GM21360 (cell line): ENCODE data around the gene MAP4.
"Not testable (repeated sequence)": the region's sequence is repeated elsewhere in the genome, so short reads cannot be mapped to it uniquely, and the experiment has no call there.

Source experiments
- ATAC-seq: cut with Tn5 transposase; IDR thresholded peaks from one replicate; pipeline ENCODE4 v1.9.1; 2021; ENCODE audit warnings: mild to moderate bottlenecking, moderate library complexity; ENCODE audit not compliant: unreplicated experiment

The MAP4 gene, protein sequence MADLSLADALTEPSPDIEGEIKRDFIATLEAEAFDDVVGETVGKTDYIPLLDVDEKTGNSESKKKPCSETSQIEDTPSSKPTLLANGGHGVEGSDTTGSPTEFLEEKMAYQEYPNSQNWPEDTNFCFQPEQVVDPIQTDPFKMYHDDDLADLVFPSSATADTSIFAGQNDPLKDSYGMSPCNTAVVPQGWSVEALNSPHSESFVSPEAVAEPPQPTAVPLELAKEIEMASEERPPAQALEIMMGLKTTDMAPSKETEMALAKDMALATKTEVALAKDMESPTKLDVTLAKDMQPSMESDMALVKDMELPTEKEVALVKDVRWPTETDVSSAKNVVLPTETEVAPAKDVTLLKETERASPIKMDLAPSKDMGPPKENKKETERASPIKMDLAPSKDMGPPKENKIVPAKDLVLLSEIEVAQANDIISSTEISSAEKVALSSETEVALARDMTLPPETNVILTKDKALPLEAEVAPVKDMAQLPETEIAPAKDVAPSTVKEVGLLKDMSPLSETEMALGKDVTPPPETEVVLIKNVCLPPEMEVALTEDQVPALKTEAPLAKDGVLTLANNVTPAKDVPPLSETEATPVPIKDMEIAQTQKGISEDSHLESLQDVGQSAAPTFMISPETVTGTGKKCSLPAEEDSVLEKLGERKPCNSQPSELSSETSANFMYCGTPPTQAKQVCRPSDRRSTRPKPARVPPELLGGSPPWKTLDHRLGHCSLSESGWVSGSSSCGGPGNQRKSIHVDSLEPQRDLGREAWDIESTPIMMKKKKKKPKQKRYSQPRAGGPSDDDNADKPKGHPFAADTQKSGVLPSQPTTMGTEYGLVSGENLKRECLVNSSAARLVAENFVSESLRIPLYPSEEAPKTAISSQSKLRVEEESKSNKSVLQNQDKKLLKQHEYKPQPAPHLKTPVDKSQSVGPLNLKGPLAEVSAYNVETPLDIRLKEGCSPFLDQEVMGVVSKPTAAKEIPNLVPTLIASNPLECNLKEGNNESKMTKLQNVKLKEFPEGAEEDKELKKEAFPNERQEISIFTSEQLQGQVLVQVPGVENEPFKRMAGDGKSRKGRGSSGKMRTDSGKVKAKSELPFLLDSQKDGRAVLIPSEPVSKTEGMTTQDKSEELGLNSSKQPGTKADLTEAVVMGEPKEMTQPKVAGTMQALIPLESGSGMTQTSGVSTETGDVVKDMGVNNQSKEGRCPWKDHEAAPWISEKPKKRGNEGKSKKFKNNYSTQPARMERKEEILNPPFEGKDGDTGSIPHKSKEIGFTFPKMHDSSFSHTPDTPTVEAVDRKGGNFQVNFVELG (N-terminal part only)

DNA sequence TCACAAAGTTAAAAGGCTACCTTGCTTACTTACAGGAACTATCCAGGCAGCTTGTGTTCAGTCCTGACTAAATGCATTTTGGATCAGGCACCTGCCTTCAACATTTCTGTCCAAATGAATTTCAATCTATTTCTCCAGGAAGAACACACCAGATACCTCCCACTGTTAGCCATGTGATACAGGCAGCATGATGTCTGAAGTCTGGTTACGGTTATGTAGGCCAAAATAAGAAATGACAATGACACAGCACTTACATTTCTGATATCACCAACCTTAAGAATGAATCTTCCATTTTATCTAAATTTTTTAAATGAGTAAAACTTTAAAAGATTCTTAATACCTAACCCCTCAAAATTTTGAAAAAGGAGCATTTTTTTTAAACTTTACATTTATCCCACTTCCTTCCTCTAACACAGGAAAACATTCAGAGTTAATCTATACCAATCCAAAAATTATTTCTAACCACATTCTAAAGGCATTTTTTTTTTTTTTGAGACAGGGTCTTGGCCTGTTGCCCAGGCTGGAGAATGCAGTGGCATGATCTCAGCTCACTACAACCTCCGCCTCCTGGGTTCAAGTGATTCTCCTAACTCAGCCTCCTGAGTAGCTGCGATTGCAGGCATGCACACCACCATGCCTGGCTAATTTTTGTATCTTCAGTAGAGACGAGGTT is at the start of gene MAP4:
MAP4 (minus strand) TSS at position 116 of the 673 bp plus-strand sequence. CDS start 17,556 bp downstream, outside the sequence.
- ATAC-seq: no peak

DNA sequence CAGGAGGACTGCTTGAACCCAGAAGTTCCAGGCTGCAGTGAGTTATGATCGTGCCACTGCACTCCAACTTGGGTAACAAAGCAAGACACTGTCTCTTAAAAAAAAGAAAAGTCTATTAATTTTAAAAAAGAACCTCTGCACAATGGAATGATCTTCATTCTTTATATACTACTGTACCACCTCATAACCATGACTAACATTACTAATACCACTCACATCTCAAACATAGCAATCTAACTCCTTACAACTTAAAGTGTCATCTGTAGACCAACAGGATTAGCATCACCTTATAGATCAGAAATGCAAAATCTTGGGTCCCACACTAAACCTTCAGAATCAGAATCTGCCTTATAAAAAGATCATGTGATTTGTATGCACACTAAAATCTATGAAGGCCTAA is 48.8 kb upstream of the MAP4 start:
- no peak for ATAC-seq

DNA sequence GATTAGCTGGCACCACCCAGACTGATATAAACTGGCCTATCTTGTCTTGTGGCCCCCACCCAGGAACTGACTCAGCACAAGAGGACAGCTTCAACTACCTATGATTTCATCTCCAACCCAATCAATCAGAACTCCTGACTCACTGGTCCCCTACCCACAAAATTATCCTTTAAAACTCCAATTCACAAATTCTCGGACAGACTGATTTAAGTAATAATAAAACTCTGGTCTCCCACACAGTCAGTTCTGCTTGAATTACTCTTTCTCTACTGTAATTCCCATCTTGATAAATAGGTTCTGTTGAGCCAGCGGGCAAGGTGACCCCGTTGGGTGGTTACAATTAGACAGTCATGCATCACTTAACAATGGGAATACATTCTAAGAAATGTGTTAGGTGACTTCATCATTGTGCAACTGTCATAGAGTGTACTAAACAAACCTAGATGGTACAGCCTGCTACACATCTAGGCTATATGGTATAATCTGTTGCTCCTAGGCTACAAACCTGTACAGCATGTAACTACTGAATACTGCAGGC is 48.1 kb upstream of the MAP4 start:
- no peak for ATAC-seq

DNA sequence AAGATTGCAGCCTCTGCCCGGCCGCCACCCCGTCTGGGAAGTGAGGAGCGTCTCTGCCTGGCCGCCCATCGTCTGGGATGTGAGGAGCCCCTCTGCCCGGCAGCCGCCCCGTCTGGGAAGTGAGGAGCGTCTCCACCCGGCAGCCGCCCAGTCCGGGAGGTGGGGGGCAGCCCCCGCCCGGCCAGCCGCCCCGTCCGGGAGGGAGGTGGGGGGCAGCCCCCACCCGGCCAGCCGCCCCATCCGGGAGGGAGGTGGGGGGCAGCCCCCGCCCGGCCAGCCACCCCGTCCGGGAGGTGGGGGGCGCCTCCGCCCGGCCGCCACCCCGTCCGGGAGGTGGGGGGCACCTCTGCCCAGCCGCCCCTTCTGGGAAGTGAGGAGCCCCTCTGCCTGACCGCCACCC is 45.4 kb upstream of the MAP4 start:
- not testable (repeated sequence) for ATAC-seq

DNA sequence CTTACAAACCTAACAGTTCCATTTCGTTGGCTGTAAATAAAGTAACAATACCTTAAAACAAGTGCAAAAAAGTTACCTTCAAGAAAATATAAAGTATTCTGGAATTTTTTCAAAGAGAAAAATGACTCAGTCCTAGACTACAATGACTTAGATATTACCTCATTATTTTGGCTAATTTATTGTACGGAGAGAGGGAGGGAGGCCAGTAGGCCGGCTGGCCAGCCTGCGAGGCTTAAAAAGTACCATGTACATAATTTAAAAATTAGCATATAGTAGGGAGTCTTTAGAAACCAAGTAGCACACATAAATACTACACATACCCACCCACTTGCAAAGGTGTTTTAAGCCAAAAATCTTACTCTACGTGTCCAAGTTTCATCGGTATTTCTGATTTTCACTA is 41.9 kb upstream of the MAP4 start:
- no peak for ATAC-seq

DNA sequence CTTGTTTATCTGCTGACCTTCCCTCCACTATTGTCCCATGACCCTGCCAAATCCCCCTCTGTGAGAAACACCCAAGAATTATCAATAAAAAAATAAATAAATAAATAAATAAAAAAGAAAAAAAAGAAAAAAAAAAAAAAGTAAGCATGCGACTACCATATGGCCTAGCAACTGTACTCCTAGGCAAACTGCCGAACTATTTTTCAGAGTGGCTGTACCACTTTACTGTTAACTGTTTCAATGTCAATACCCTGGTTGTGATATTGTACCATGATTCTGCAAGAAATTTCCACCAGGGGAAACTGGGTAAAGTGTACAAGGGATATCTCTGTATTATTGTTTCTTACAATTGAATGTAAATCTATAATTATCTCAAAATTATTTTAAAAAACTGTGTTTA is 41.3 kb upstream of the MAP4 start:
- no peak for ATAC-seq

DNA sequence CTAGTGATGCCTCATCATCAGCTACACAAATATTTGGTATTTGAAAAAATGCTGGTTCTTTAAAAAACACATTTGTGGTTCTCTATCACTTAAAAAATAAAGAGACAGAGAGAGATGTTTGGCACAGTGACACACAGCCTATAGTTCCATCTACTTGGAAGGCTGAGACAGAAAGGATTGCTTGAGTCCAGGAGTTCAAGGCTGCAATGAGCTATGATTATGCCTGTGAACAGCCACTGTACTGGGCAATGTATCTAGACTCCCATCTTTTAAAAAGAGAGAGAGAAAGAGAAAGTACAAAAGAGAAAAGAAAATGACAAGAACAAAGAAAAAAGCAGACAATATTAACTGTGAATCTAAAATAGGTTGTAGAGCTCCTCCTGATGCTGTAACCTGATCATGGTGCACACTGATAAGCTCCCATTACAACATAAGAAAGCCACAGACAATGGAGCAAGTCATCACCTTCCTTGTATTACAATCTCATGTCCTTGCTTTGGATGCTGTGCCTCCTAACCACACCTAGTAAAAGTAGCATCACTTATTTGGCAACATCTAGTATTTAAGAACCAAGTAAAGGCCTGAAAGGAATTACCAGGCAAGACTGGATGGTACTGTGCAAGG is 31.7 kb upstream of the MAP4 start:
- no peak for ATAC-seq

DNA sequence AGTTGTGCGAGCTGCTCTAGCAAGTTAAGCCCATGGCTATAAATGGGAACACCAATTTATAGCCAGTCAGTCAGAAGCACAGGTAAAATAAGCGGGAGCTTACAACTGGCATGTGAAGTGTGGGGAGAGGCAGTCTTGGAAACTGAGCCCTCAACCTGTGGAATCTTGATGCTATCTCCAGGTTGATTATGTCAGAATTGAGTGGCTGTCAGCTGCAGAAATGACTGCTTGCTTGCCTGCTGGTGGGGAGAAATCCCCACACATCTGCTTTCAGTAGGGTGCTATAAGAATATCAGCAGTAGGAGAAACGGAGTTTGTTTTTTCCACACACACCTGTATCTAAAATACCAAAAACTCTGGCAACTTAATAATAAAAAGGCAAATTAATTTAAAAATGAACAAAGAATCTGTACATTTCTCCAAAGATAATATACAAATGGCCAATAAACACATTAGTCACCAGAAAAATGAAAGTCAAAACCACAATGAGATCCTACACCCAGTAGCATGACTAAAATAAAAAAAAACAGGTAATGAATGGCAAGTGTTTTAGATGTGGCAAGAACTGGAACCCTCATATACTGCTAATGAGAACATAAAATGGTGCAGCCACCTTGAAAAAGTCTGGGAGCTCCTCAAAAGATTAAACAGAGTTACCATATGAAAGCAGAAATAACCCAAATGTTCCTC is 26.0 kb upstream of the MAP4 start:
- no peak for ATAC-seq

DNA sequence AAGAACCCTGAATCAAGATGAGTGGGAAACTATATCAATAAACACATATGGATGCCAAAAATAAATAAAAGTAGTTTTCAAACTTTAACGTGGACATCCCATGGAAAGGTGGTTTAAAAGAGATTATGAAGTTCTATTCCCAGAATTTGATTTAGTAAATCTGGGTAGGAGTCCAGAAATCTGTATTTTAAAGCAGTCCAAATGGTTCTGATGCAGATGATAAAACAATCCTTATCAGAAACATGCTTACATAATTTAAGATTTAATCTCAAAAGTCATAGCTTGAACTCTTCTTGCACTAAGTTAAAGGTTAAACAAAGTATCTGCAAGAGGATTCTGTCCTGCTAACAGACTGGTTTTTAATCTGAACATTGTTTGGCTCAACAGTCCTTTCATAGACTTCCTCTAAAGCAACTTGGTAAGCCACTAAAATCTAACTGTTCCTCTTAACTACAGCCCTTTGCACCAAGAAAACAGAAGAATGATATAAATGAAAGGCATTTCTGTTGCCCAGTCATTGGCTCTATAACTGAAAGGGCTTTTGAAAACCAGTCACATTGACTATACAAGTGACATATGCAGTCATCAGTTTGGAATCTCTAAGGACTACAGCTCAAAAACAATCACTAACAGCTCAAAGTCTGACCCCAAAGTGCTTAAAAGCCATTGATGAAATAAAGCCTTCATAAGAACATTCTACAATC is 23.4 kb upstream of the MAP4 start:
- ATAC-seq: no peak

DNA sequence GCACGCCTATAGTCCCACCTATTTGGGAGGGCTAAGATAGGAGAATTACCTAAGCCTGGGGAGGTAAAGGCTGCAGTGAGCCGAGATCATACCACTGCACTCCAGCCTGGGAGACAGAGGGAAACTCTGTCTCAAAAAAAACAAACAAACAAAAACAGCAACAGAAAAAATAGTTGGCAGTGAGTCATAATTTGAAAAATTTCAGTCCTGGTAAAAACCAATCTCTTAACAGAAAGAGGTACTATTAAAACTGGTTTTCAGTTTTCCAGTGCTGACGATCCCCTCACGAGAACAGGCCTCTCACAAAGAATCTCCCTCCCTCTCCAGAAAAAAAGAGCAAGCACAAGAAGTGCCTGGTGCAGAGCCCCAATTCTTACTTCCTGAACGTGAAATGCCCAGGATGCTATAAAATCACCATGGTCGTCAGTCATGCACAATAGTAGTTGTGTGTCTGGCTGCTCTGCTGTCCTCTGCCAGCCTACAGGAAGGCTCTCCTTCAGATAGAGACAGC is 22.8 kb upstream of the MAP4 start:
- no peak for ATAC-seq

DNA sequence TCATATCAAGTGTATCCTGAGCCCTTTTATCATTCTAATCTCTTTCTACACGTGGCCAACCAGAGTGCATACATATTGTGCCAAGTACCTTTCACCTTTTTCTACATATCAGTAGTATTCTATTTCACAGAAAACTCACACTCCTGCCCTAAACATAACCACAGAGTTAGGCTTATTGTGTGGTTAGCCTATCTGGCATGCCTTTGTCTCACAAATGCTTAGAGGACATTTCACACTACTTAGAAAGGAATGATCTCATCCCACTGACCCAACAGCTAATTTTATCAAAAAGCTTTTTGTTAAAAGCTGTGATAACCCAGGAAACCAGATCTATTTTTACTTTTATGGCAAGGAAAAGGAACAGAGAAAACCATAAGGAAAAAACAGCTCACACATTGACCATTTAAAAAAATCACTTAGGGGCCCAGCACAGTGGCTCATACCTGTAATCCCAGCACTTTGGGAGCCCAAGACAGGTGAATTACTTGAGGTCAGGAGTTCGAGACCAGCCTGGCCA is 17.8 kb upstream of the MAP4 start:
- ATAC-seq: no peak

DNA sequence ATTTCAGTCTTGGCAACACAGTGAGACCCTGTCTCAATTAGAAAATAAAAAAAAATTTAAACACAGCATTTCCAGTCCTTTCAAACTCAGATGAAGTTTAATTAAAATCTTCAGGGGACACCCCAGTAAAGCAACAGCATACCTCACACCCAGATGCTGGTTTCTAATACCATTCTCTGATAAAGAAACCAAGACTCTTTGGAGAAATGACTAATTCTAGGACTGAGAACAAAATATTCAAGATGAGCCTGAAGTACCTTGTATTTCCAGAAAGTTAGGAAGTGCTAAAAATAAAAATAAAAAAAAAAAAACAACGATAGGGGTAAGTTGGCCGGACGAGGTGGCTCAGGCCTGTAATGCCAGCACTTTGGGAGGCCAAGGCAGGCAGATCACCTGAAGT is 14.0 kb upstream of the MAP4 start:
- no peak for ATAC-seq

DNA sequence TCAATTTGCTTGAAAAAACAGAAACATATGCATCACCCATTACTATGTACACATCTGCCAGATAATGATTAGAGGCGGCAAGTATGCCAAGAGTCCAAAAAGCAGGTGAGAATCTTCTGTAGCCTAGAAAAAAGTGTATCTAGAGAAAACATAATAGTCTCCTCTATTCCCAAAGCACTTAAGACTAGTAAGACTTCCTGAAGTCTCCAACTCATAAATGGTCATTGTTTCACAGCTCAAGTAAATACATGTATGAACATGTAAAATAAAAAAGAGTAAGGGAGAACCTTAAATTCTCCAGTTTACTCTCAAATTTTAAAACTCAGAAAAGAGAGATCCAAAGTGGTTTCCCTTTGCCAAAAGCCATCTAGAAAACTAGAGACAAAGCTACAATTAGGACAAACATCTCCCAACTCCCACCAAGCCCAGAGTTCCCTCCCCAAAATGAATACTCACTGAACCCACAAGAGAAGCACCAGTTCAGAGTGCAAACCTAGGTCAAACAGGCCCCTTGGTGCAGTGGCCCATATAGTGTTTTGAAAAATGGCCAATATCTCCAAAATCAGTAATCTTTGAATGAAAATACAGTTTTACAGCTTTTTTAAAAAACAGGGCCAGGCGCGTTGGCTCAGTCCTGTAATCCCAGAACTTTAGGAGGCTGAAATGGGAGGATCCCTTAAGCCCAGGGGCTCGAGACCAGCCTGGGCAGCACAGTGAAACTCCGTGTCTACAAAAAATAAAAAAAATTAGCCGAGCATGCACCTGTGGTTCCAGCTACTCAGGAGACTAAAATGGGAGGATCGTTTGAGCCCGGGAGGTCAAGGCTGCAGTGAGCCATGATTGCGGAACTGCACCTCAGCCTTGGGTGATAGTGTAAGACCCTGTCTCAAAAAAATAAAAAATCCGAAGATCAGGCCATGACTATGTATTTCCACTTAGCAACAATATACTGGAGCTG is 11.0 kb upstream of the MAP4 start:
- no peak for ATAC-seq

DNA sequence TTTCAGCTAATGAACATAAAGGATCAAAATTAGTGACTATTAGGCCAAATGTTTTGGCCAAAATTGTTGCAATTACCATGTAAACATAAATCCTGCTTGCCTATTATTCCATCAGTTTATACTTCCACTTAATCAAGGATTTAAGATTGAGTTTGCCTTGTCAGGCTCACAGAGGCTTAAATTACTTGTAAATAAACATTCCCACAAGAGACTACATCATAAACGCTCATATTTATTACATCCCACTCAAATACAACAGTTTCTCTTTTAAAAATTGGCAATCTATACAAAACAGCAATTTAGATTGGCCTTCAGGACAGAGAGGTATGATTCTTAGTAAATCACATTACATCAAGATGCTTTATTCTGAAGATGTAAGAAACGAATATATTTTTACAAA is 9.9 kb upstream of the MAP4 start:
- ATAC-seq: no peak

DNA sequence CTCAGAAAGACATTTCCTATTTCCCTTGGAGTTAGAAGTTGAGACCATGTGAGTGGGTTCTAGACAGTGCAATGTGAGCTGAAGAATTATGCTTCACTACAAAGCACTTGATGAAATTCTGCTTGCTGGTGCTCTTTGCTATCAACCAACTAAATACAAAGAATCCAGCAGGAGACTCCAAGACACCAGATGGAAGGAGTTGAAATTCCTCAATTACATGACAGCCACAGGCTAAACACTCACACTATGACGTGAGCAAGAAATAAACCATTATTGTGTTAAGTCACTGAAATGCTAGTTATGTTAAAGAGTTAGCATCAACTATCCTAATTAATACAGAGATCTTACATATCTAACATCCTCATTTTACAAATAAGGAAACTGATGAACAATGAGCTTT is 8.2 kb upstream of the MAP4 start:
- no peak for ATAC-seq

DNA sequence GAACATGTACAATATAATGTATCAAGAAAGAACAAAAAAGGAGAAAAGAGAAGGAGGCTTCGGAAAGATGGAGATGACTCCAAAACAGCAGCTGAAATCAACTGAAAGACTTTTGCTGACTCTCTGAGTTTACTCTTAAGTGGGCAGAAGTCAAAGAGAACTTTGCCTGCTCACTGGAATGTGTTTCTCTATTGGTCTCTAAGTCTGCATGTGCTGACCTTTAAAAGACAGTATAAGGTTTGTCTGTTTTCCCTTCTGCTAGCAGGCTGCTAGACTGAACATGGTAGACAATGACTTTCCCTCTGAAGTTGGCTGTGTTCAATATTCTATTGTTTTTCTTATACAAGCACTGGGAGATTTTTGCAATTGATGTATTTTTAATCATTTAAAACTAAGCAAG is 7.2 kb upstream of the MAP4 start:
- no peak for ATAC-seq

DNA sequence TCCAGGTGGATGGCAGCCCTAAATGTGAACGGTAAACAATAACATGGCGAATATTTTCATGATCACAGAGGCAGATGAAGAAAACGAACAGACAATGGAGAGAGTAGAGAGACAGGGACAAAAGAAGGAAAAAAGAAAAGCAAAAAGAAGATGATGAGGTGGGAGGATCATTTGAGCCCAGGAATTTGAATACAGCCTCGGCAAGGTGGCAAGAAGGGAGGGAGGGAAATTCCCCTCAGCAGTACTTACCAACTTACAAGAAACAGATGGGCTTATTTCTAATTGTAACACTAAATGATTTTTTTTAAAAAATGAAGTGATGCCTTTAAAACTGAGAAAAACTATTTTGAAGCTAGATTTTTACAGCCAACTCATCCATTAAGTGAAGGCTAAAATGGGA is 6.0 kb upstream of the MAP4 start:
- ATAC-seq: no peak
